Activated T-cell treated with anti-CD3 and anti-CD28 coated beads, Interleukin-2, amount 50 U/mL, for 72 hours (primary cell): Measurements from ENCODE around the gene ARHGEF1. TPM values are rescaled to one million over a fixed set of nuclear protein-coding genes. Genes with fewer than 3 reads are reported as not detected.

Experiments used
- ATAC-seq, 2 donors: fragments of 150-1000 bp; cut with Tn5 transposase; replicated peaks in 1 of 2; 2 replicates each; pipeline ENCODE4 v1.10.0; 2021; ENCODE audit warnings: moderate library complexity in 2 of 2, mild to moderate bottlenecking in 1 of 2
- DNase-seq, 2 donors: peaks; one replicate each; pipeline ENCODE4 v3.0.0; 2021 to 2022; ENCODE audit warnings: mixed read lengths in 1 of 2
- H3K27ac Mint-ChIP-seq: one replicate; pipeline ENCODE4 v1.8.0; 2022; ENCODE audit warnings: mild to moderate bottlenecking, moderate library complexity, mixed read lengths
- H3K27me3 Mint-ChIP-seq: one replicate; pipeline ENCODE4 v1.8.0; 2022; ENCODE audit warnings: low read depth, mixed read lengths
- H3K36me3 Mint-ChIP-seq, 2 donors: one replicate each; pipeline ENCODE4 v1.8.0; 2022; ENCODE audit warnings: mixed read lengths in 2 of 2, mild to moderate bottlenecking in 1 of 2; ENCODE audit not compliant: insufficient read depth in 2 of 2
- H3K4me1 Mint-ChIP-seq: one replicate; pipeline ENCODE4 v1.8.0; 2022; ENCODE audit warnings: low read depth, mixed read lengths
- H3K4me3 Mint-ChIP-seq, 2 donors: one replicate each; pipeline ENCODE4 v1.8.0; 2022; ENCODE audit warnings: mild to moderate bottlenecking in 2 of 2, mixed read lengths in 2 of 2, moderate library complexity in 2 of 2
- H3K9me3 Mint-ChIP-seq, 2 donors: one replicate each; pipeline ENCODE4 v1.8.0; 2022; ENCODE audit warnings: mixed read lengths in 2 of 2
- total RNA-seq, 2 donors: library from RNA; stranded (reverse); gene quantifications; one replicate each; pipeline ENCODE4 v1.2.3, GENCODE V29; 2022

Gene ARHGEF1
- total RNA-seq, 2 donors from 2014 or later, result 371 to 446 TPM

GRCh38 chr19:41924151-41925145, 41.5 kb downstream of the ARHGEF1 start:
- no peak overlapping the region for H3K4me3 Mint-ChIP-seq
- peaks cover 14% of the 10 kb centered on the region for H3K27me3 Mint-ChIP-seq
- peaks cover 0 to 4% of the 10 kb centered on the region in 2 donors for H3K36me3 Mint-ChIP-seq
- no peak for DNase-seq
- H3K27ac Mint-ChIP-seq, result no peak overlapping the region
- peaks cover 21% of the 10 kb centered on the region for H3K4me1 Mint-ChIP-seq
- H3K9me3 Mint-ChIP-seq, result no peaks in the 10 kb centered on the region
- ATAC-seq, result no peak

GRCh38 chr19:41925208-41926003, 42.4 kb downstream of the ARHGEF1 start:
- Mint-ChIP-seq H3K36me3 (peaks cover 0 to 4% of the 10 kb centered on the region in 2 donors), H3K27me3 (peaks cover 14% of the 10 kb centered on the region), H3K4me1 (peaks cover 31% of the 10 kb centered on the region), H3K4me3 (no peak overlapping the region), H3K9me3 (no peaks in the 10 kb centered on the region), H3K27ac (no peak overlapping the region)
- no peak for ATAC-seq
- DNase-seq, result no peak

GRCh38 chr19:41926028-41926762, 43.2 kb downstream of the ARHGEF1 start:
- H3K36me3 Mint-ChIP-seq, result peaks cover 0 to 4% of the 10 kb centered on the region in 2 donors
- H3K4me3 Mint-ChIP-seq, result no peak overlapping the region
- no peak for DNase-seq
- ATAC-seq, result no peak
- H3K27ac Mint-ChIP-seq, result no peak overlapping the region
- H3K27me3 Mint-ChIP-seq, result peaks cover 14% of the 10 kb centered on the region
- peaks cover 31% of the 10 kb centered on the region for H3K4me1 Mint-ChIP-seq
- H3K9me3 Mint-ChIP-seq, result no peaks in the 10 kb centered on the region

GRCh38 chr19:41926763-41927496, 43.9 kb downstream of the ARHGEF1 start:
- peaks cover 0 to 4% of the 10 kb centered on the region in 2 donors for H3K36me3 Mint-ChIP-seq
- no peak overlapping the region for H3K27ac Mint-ChIP-seq
- H3K4me1 Mint-ChIP-seq, result peaks cover 28% of the 10 kb centered on the region
- no peak for DNase-seq
- ATAC-seq, result no peak
- H3K9me3 Mint-ChIP-seq, result no peaks in the 10 kb centered on the region
- no peak overlapping the region for H3K4me3 Mint-ChIP-seq
- peaks cover 13% of the 10 kb centered on the region for H3K27me3 Mint-ChIP-seq

GRCh38 chr19:41927497-41928192, 44.7 kb downstream of the ARHGEF1 start:
- Mint-ChIP-seq H3K9me3 (no peaks in the 10 kb centered on the region), H3K27ac (no peak overlapping the region), H3K4me1 (peaks cover 28% of the 10 kb centered on the region), H3K27me3 (peaks cover 7% of the 10 kb centered on the region), H3K4me3 (peak overlapping the region; percentile 86 to 90), H3K36me3 (peaks cover 0 to 4% of the 10 kb centered on the region in 2 donors)
- no peak for DNase-seq
- ATAC-seq, result peak; percentile 39 to 57

- Mint-ChIP-seq H3K9me3 (no peaks in the 10 kb centered on the region), H3K4me3 (peak within 1 kb of the TSS; percentile 86 to 90), H3K4me1 (peaks cover 25% of the 10 kb centered on the region), H3K27ac (no peak within 1 kb of the TSS), H3K36me3 (peaks cover 0 to 4% of the 10 kb centered on the region in 2 donors), H3K27me3 (peaks cover 4% of the 10 kb centered on the region)
- DNase-seq (no peak), ATAC-seq (peak; percentile 54 to 64)
These were observed 45.3 kb downstream of the ARHGEF1 start, which contains the start of gene ERFL for GRCh38 chr19:41928221-41928683. Gene ERFL (minus strand): TSS chr19:41928449. CDS start chr19:41912919, 15,530 bp downstream.

- Mint-ChIP-seq H3K27ac (no peak overlapping the region), H3K9me3 (no peaks in the 10 kb centered on the region), H3K4me1 (peaks cover 28% of the 10 kb centered on the region), H3K27me3 (no peaks in the 10 kb centered on the region), H3K36me3 (peaks cover 0 to 4% of the 10 kb centered on the region in 2 donors), H3K4me3 (peak overlapping the region; percentile 82 to 83)
- DNase-seq (no peak), ATAC-seq (peak; percentile 66 to 68)
These were observed 46.0 kb downstream of the ARHGEF1 start for GRCh38 chr19:41928754-41929535.

- DNase-seq (no peak), ATAC-seq (no peak)
- H3K27me3 Mint-ChIP-seq, result no peaks in the 10 kb centered on the region
- H3K9me3 Mint-ChIP-seq, result no peaks in the 10 kb centered on the region
- peak overlapping the region; percentile 82 to 83 for H3K4me3 Mint-ChIP-seq
- H3K4me1 Mint-ChIP-seq, result peaks cover 35% of the 10 kb centered on the region
- H3K36me3 Mint-ChIP-seq, result peaks cover 0 to 4% of the 10 kb centered on the region in 2 donors
- H3K27ac Mint-ChIP-seq, result no peak overlapping the region
These were observed 46.6 kb downstream of the ARHGEF1 start for GRCh38 chr19:41929536-41930071.

- Mint-ChIP-seq H3K9me3 (no peaks in the 10 kb centered on the region), H3K4me1 (peaks cover 42% of the 10 kb centered on the region), H3K36me3 (peaks cover 0 to 4% of the 10 kb centered on the region in 2 donors), H3K27ac (no peak overlapping the region), H3K4me3 (peak overlapping the region in 1 of 2 donors; percentile 82), H3K27me3 (peaks cover 7% of the 10 kb centered on the region)
- ATAC-seq (no peak), DNase-seq (no peak)
These were observed 47.3 kb downstream of the ARHGEF1 start for GRCh38 chr19:41930322-41930722.

- ATAC-seq, result no peak
- H3K4me3 Mint-ChIP-seq, result no peak overlapping the region
These were observed 48.1 kb downstream of the ARHGEF1 start for GRCh38 chr19:41930926-41931592.

More at GRCh38 chr19:41930926-41931592, 48.1 kb downstream of the ARHGEF1 start:
- H3K9me3 Mint-ChIP-seq, result no peaks in the 10 kb centered on the region
- peaks cover 46% of the 10 kb centered on the region for H3K4me1 Mint-ChIP-seq
- H3K27ac Mint-ChIP-seq, result no peak overlapping the region
- H3K36me3 Mint-ChIP-seq, result peaks cover 0 to 4% of the 10 kb centered on the region in 2 donors
- DNase-seq, result no peak
- peaks cover 10% of the 10 kb centered on the region for H3K27me3 Mint-ChIP-seq
